ENCODE measurements around the gene MRTFA. TPM values are rescaled to one million over a fixed set of nuclear protein-coding genes. Genes with fewer than 3 reads are reported as not detected.

The MRTFA gene
- total RNA-seq, 4 donors from 2014 or later: 81.4 to 210 (median 122) TPM

GRCh38 chr22:40635043-40635939 is 1.2 kb downstream of the MRTFA start:
- Histone ChIP-seq H3K4me3 (replicated peaks in 1 of 3) (peak overlapping the region; percentile 59 to 94 (median 89)), H3K27me3 (no peaks in the 10 kb centered on the region), H3K36me3 (no peaks in the 10 kb centered on the region), H3K9me3 (no peaks in the 10 kb centered on the region), H3K27ac (peak overlapping the region in 2 of 3 donors; percentile 81 to 84), H3K4me1 (peaks cover 6 to 33% of the 10 kb centered on the region in 2 donors)
- DNase-seq: no peak
- WGBS, 2 donors: 31 to 32% methylated on average over 21 of the region's 21 CpGs
- intact Hi-C loops (cut with DNase I): loop anchor here (10.0 kb wide), 1 partner anchor 110 kb away; no protein-coding TSS in a partner anchor
- no peak for TF ChIP-seq POLR2A (IDR thresholded peaks at IDR 0.05)
- TF ChIP-seq CTCF (IDR thresholded peaks at IDR 0.05): no peak

- Histone ChIP-seq H3K27ac (peak overlapping the region in 1 of 3 donors; percentile 81), H3K27me3 (no peaks in the 10 kb centered on the region), H3K36me3 (no peaks in the 10 kb centered on the region), H3K9me3 (no peaks in the 10 kb centered on the region), H3K4me3 (replicated peaks in 1 of 3) (no peak overlapping the region), H3K4me1 (peaks cover 6 to 36% of the 10 kb centered on the region in 2 donors)
- intact Hi-C loops (cut with DNase I): loop anchor here (10.0 kb wide), 1 partner anchor 110 kb away; no protein-coding TSS in a partner anchor
- no peak for DNase-seq
- WGBS, 2 donors: 78 to 81% methylated on average over 11 of the region's 11 CpGs
- TF ChIP-seq CTCF (IDR thresholded peaks at IDR 0.05) (no peak), POLR2A (IDR thresholded peaks at IDR 0.05) (no peak)
Measured at GRCh38 chr22:40634119-40634903, 2.2 kb downstream of the MRTFA start.

- intact Hi-C loops (cut with DNase I): loop anchor here (10.0 kb wide), 1 partner anchor 108 kb away; no protein-coding TSS in a partner anchor
- H3K4me1 ChIP-seq: peaks cover 11 to 46% of the 10 kb centered on the region in 2 donors
- TF ChIP-seq CTCF (IDR thresholded peaks at IDR 0.05): no peak
- no peak for TF ChIP-seq POLR2A (IDR thresholded peaks at IDR 0.05)
- H3K27me3 ChIP-seq: no peaks in the 10 kb centered on the region
- H3K36me3 ChIP-seq: no peaks in the 10 kb centered on the region
- no peaks in the 10 kb centered on the region for H3K9me3 ChIP-seq
- no peak overlapping the region for H3K4me3 ChIP-seq (replicated peaks in 1 of 3)
- H3K27ac ChIP-seq: no peak overlapping the region
- DNase-seq: no peak
- WGBS, 2 donors: 96 to 97% methylated on average over 3 of the region's 3 CpGs
Measured at GRCh38 chr22:40633036-40633435, 3.5 kb downstream of the MRTFA start.

- 91 to 92% methylated on average over 2 of the region's 2 CpGs for WGBS, 2 donors
- H3K27me3 ChIP-seq: no peaks in the 10 kb centered on the region
- intact Hi-C loops (cut with DNase I): loop anchor here (10.0 kb wide), 1 partner anchor 107 kb away; no protein-coding TSS in a partner anchor
- no peak overlapping the region for H3K4me3 ChIP-seq (replicated peaks in 1 of 3)
- DNase-seq: no peak
- H3K4me1 ChIP-seq: peaks cover 17 to 51% of the 10 kb centered on the region in 2 donors
- H3K27ac ChIP-seq: no peak overlapping the region
- no peaks in the 10 kb centered on the region for H3K9me3 ChIP-seq
- no peaks in the 10 kb centered on the region for H3K36me3 ChIP-seq
- TF ChIP-seq POLR2A (IDR thresholded peaks at IDR 0.05) (no peak), CTCF (IDR thresholded peaks at IDR 0.05) (no peak)
Measured at GRCh38 chr22:40631925-40632324, 4.6 kb downstream of the MRTFA start.

Data from thyroid gland (tissue), 4 donors.